GM23338 (cell line): ENCODE results near the gene ANO1. TPM values are rescaled to one million over a fixed set of nuclear protein-coding genes. Genes with fewer than 3 reads are reported as not detected.
A peak's percentile ranks its signal among the peaks of the same experiment; 100 is the strongest.

Source experiments
- ATAC-seq: fragments of 200-7000 bp; cut with Tn5 transposase; 3 replicates; pipeline ENCODE4 v1.9.1; 2020
- DNase-seq: peaks from one replicate; pipeline ENCODE4 v3.0.0-alpha.2; 2015; ENCODE audit warnings: low spot score
- H2AFZ ChIP-seq: fragments of 200-600 bp; sonication (generic); 2 replicates; pipeline ENCODE4 v1.8.0; 2016; ENCODE audit warnings: antibody characterized with exemption, mild to moderate bottlenecking, moderate library complexity
- H3F3A ChIP-seq: fragments of 200-600 bp; sonication (generic); replicated peaks from 2 replicates; pipeline ENCODE4 v1.8.0; 2017; ENCODE audit warnings: antibody characterized with exemption, mixed run types, low read depth
- H3K27ac ChIP-seq: fragments of 200-600 bp; sonication (generic); 2 replicates; pipeline ENCODE4 v1.6.1; 2016; ENCODE audit warnings: low read depth
- H3K27me3 ChIP-seq: fragments of 200-600 bp; sonication (generic); 2 replicates; pipeline ENCODE4 v1.8.0; 2016; ENCODE audit warnings: mild to moderate bottlenecking, mixed run types, moderate library complexity; ENCODE audit not compliant: insufficient read depth
- H3K36me3 ChIP-seq: fragments of 200-600 bp; sonication (generic); 2 replicates; pipeline ENCODE4 v1.8.0; 2016; ENCODE audit warnings: mild to moderate bottlenecking; ENCODE audit not compliant: insufficient read depth
- H3K4me1 ChIP-seq: fragments of 200-600 bp; sonication (generic); 2 replicates; pipeline ENCODE4 v1.8.0; 2016; ENCODE audit warnings: mild to moderate bottlenecking, moderate library complexity; ENCODE audit not compliant: insufficient read depth
- H3K4me2 ChIP-seq: fragments of 200-600 bp; sonication (generic); 2 replicates; pipeline ENCODE4 v1.7.1; 2017; ENCODE audit warnings: mixed run types
- H3K4me3 ChIP-seq: fragments of 200-600 bp; sonication (generic); 2 replicates; pipeline ENCODE4 v1.6.1; 2016; ENCODE audit warnings: mixed run types
- H3K79me2 ChIP-seq: fragments of 200-600 bp; sonication (generic); replicated peaks from 2 replicates; pipeline ENCODE4 v1.8.0; 2017; ENCODE audit warnings: mild to moderate bottlenecking; ENCODE audit not compliant: insufficient read depth
- H3K9me2 ChIP-seq: fragments of 200-600 bp; sonication (generic); 2 replicates; pipeline ENCODE4 v1.8.0; 2017; ENCODE audit not compliant: insufficient read depth
- H4K20me1 ChIP-seq: fragments of 200-600 bp; sonication (generic); replicated peaks from 2 replicates; pipeline ENCODE4 v1.8.0; 2017; ENCODE audit warnings: mild to moderate bottlenecking; ENCODE audit not compliant: insufficient read depth
- H3K27ac Mint-ChIP-seq: 2 replicates; pipeline ENCODE4 v1.8.0; 2020; ENCODE audit warnings: inconsistent platforms, mild to moderate bottlenecking, moderate library complexity, mixed read lengths
- H3K27me3 Mint-ChIP-seq: 3 replicates; pipeline ENCODE4 v1.8.0; 2022; ENCODE audit warnings: low read depth, mild to moderate bottlenecking, moderate library complexity, mixed read lengths, inconsistent platforms; ENCODE audit not compliant: insufficient read depth, poor library complexity
- H3K36me3 Mint-ChIP-seq: 3 replicates; pipeline ENCODE4 v1.8.0; 2021; ENCODE audit warnings: low read depth, mild to moderate bottlenecking, inconsistent platforms, moderate library complexity, mixed read lengths
- H3K4me1 Mint-ChIP-seq: 3 replicates; pipeline ENCODE4 v1.8.0; 2020; ENCODE audit warnings: mild to moderate bottlenecking, inconsistent platforms, mixed read lengths
- H3K4me3 Mint-ChIP-seq: 3 replicates; pipeline ENCODE4 v1.8.0; 2021; ENCODE audit warnings: moderate library complexity, mild to moderate bottlenecking, inconsistent platforms, mixed read lengths
- H3K9me3 Mint-ChIP-seq: 3 replicates; pipeline ENCODE4 v1.8.0; 2020; ENCODE audit warnings: moderate library complexity, mild to moderate bottlenecking, inconsistent platforms, mixed read lengths
- CREB1 ChIP-seq: fragments of 250-450 bp; sonication (Bioruptor Pico); IDR thresholded peaks from 2 replicates; pipeline ENCODE4 v1.5.0; 2020; ENCODE audit warnings: low read depth, mild to moderate bottlenecking, moderate library complexity
- EZH2phosphoT487 ChIP-seq: fragments of 200-600 bp; sonication (generic); IDR thresholded peaks from one replicate; pipeline ENCODE4 v1.8.1; 2018; ENCODE audit warnings: antibody characterized with exemption; ENCODE audit not compliant: unreplicated experiment
- JUNB ChIP-seq: IDR thresholded peaks from one replicate; pipeline ENCODE4 v1.6.1; 2016; ENCODE audit warnings: antibody characterized with exemption; ENCODE audit not compliant: unreplicated experiment
- STAT1 ChIP-seq: IDR thresholded peaks from one replicate; pipeline ENCODE4 v1.6.1; 2016; ENCODE audit warnings: antibody characterized with exemption; ENCODE audit not compliant: unreplicated experiment
- ZNF114 ChIP-seq: fragments of 250-450 bp; sonication (Bioruptor Pico); IDR thresholded peaks from 2 replicates; pipeline ENCODE4 v1.5.0; 2020; ENCODE audit warnings: mild to moderate bottlenecking, moderate library complexity
- ZNF331 ChIP-seq: fragments of 250-450 bp; sonication (Bioruptor Pico); IDR thresholded peaks from 2 replicates; pipeline ENCODE4 v1.5.0; 2020; ENCODE audit warnings: low read depth, mild to moderate bottlenecking, moderate library complexity
- polyA plus RNA-seq: library from polyadenylated mRNA; unstranded; fragments of >200 nt; fragmentation: Nextera tagmentation; extraction: Ambion mirVana; gene quantifications from 2 replicates; pipeline ENCODE4 v1.2.1, GENCODE V29; 2016
- total RNA-seq: library from RNA; depleted of rRNA; stranded (reverse); fragments of >200 nt; shearing (Covaris generic); gene quantifications from 2 replicates; pipeline ENCODE4 v1.2.3, GENCODE V29; 2014
- TF ChIP-seq, protein P1 (sequence below): fragments of 250-450 bp; sonication (Bioruptor Pico); IDR thresholded peaks from 2 replicates; pipeline ENCODE4 v1.5.0; 2020; ENCODE audit warnings: mild to moderate bottlenecking, moderate library complexity

ANO1 gene
- total and polyA plus RNA-seq, 2 experiments from 2014 or later, result 1.4 to 3.4 TPM

DNA sequence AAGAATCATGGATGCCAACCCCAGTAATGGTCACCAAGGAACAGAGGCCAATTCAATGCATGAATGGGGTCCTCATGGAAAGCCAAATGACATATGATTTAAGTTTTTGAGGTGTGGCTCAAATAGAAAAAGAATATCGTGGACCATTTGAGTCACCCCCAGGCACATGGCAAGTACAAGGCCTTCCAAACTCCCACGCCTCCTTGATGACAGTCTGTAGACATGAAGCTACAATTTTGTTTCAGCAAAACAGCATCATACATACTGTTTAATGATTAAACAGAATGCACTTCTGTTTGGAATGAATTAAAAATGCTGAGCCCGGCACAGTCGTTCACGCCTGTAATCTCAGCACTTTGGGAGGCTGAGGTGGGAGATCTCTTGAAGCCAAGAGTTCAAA, 132.4 kb downstream of the ANO1 start (continued):
- TF ChIP-seq, protein P1, sequence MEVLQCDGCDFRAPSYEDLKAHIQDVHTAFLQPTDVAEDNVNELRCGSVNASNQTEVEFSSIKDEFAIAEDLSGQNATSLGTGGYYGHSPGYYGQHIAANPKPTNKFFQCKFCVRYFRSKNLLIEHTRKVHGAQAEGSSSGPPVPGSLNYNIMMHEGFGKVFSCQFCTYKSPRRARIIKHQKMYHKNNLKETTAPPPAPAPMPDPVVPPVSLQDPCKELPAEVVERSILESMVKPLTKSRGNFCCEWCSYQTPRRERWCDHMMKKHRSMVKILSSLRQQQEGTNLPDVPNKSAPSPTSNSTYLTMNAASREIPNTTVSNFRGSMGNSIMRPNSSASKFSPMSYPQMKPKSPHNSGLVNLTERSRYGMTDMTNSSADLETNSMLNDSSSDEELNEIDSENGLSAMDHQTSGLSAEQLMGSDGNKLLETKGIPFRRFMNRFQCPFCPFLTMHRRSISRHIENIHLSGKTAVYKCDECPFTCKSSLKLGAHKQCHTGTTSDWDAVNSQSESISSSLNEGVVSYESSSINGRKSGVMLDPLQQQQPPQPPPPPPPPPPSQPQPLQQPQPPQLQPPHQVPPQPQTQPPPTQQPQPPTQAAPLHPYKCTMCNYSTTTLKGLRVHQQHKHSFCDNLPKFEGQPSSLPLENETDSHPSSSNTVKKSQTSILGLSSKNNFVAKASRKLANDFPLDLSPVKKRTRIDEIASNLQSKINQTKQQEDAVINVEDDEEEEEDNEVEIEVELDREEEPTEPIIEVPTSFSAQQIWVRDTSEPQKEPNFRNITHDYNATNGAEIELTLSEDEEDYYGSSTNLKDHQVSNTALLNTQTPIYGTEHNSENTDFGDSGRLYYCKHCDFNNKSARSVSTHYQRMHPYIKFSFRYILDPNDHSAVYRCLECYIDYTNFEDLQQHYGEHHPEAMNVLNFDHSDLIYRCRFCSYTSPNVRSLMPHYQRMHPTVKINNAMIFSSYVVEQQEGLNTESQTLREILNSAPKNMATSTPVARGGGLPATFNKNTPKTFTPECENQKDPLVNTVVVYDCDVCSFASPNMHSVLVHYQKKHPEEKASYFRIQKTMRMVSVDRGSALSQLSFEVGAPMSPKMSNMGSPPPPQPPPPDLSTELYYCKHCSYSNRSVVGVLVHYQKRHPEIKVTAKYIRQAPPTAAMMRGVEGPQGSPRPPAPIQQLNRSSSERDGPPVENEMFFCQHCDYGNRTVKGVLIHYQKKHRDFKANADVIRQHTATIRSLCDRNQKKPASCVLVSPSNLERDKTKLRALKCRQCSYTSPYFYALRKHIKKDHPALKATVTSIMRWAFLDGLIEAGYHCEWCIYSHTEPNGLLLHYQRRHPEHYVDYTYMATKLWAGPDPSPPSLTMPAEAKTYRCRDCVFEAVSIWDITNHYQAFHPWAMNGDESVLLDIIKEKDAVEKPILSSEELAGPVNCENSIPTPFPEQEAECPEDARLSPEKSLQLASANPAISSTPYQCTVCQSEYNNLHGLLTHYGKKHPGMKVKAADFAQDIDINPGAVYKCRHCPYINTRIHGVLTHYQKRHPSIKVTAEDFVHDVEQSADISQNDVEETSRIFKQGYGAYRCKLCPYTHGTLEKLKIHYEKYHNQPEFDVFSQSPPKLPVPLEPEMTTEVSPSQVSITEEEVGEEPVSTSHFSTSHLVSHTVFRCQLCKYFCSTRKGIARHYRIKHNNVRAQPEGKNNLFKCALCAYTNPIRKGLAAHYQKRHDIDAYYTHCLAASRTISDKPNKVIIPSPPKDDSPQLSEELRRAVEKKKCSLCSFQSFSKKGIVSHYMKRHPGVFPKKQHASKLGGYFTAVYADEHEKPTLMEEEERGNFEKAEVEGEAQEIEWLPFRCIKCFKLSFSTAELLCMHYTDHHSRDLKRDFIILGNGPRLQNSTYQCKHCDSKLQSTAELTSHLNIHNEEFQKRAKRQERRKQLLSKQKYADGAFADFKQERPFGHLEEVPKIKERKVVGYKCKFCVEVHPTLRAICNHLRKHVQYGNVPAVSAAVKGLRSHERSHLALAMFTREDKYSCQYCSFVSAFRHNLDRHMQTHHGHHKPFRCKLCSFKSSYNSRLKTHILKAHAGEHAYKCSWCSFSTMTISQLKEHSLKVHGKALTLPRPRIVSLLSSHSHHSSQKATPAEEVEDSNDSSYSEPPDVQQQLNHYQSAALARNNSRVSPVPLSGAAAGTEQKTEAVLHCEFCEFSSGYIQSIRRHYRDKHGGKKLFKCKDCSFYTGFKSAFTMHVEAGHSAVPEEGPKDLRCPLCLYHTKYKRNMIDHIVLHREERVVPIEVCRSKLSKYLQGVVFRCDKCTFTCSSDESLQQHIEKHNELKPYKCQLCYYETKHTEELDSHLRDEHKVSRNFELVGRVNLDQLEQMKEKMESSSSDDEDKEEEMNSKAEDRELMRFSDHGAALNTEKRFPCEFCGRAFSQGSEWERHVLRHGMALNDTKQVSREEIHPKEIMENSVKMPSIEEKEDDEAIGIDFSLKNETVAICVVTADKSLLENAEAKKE (CRISPR knock-in tag), result no peak
- TF ChIP-seq EZH2phosphoT487, result no peak
- TF ChIP-seq JUNB, result no peak
- no peak for TF ChIP-seq CREB1 (CRISPR knock-in tag)
- no peak for TF ChIP-seq ZNF331 (CRISPR knock-in tag)

DNA sequence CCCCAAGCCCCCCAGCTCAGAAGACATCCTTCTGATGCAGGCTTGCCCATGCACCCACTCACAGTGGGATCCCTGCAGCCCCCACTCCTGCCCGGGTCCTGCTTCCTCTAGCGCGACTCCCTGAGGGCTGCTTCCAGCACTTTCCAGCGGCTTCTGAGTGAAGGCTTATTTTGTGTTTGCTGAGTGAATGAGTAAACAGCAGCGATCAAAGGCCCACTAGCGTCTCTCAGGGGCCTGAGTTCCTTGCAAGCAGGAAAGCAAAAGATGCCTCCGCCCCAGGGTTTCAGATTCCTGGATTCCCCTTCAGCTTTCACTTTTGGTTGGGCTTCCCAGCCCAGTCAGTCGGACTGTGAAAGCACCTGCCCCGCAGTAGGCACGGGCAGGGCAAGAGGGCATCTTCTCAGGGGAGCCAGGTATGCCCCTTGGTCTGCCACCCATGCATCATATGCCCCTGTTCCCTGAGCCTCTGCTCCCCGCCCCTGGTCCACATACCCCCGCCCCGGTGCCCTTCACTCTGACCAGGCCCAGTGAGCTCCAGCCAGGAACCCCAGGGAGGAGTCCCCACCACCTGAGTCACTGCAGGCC, 134.2 kb downstream of the ANO1 start:
- Histone ChIP-seq H3K4me1 (peaks cover 33% of the 10 kb centered on the region), H3K27ac (peak overlapping the region; percentile 94; the same call in 1 of the 2 replicates), H3K4me2 (0 out of 2 replicates have a peak overlapping the region, but pooled peaks have one; percentile 20), H3K9me2 (no peaks in the 10 kb centered on the region), H3K79me2 (peaks cover 2% of the 10 kb centered on the region; the same call in 1 of the 2 replicates), H3K27me3 (no peaks in the 10 kb centered on the region), H2AFZ (0 out of 2 replicates have a peak overlapping the region, but pooled peaks have one; percentile 18), H4K20me1 (peaks cover 7% of the 10 kb centered on the region; the same call in 1 of the 2 replicates), H3K36me3 (no peaks in the 10 kb centered on the region; the same call in 1 of the 2 replicates), H3F3A (peaks cover 8% of the 10 kb centered on the region; the same call in 1 of the 2 replicates), H3K4me3 (no peak overlapping the region)
- DNase-seq, result peak; percentile 71
- peaks cover 23% of the 10 kb centered on the region for H3K36me3 Mint-ChIP-seq
- peak; percentile 46 for ATAC-seq
- H3K4me1 Mint-ChIP-seq, result peaks cover 34% of the 10 kb centered on the region
- H3K9me3 Mint-ChIP-seq, result no peaks in the 10 kb centered on the region
- H3K27ac Mint-ChIP-seq, result peak overlapping the region; percentile 10; the same call in 1 of the 2 replicates
- peaks cover 4% of the 10 kb centered on the region for H3K27me3 Mint-ChIP-seq
- no peak overlapping the region for H3K4me3 Mint-ChIP-seq
- TF ChIP-seq ZNF114 (CRISPR knock-in tag), result no peak
- no peak for TF ChIP-seq STAT1
- TF ChIP-seq, protein P1 (CRISPR knock-in tag), result no peak
